Measurements from ENCODE around the gene OR5V1. TPM values are rescaled to one million over a fixed set of nuclear protein-coding genes. Genes with fewer than 3 reads are reported as not detected.

Gene OR5V1
- total RNA-seq, result not detected in 2 replicates

GRCh38 chr6:29368765-29369164, at the start of gene OR5V1:
Gene OR5V1, minus strand, starts transcription at chr6:29368865. Its CDS starts 12,670 bp downstream, at chr6:29356195.

GRCh38 chr6:29414588-29414987, 45.9 kb upstream of the OR5V1 start, which contains the start of gene OR12D1:
Gene OR12D1, plus strand, starts transcription at chr6:29414928.

DNA sequence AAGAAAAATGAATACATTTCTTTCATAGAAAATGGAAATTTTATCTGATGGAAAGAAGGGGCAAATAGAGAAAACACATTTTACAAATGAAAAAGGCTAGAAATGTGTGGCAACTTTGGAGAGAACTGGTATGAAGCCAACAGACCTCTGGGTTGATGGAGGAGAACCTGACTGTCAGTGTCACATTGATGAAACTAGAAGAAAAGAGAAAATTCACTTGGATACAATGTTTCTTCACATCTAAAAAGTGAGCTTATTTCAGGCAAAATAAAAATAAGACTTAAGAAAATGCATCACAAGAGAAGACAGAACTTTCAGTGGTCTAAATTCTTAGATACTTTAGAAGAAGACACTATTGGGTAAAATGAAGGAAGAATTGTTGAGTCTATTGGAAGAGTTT, 26.7 kb upstream of the OR5V1 start, which contains the start of gene OR12D2:
TSS of gene OR12D2 (plus strand) at position 301 of the 400 bp plus-strand sequence. CDS start 1,069 bp downstream, outside the sequence.

DNA sequence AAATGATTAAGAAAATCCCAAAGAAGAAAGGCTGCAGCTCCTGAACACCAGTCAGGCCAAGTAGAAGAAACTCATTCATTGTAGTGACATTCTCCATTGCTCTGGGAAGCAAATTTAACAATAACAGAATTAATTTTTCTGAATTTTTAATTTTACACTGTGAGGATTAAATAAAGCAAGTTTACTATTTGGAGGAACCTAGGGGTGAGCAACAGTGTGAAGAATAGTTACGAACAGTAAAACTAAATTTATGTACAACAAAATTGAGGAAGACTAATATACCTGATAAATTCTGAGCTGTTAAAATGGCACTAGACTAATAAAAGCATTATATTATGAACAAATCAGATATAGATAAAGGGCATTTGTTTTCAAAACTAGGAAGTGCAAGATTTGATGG, 6.5 kb upstream of the OR5V1 start, which contains the start of gene OR12D3:
TSS of gene OR12D3 (minus strand) at position 101 of the 400 bp plus-strand sequence. CDS start at position 97, 4 bp downstream.

Other genes starting within 250 kb of the OR5V1 start
- not detected in 2 replicates for gene OR2J2, start 198.0 kb downstream of the OR5V1 start, total RNA-seq
- not detected in 2 replicates for gene OR14J1, start 67.2 kb downstream of the OR5V1 start, total RNA-seq
- gene OR12D3, start 6.4 kb upstream of the OR5V1 start, total RNA-seq, result not detected in 2 replicates
- not detected in 2 replicates for gene OR12D2, start 26.8 kb upstream of the OR5V1 start, total RNA-seq
- not detected in 2 replicates for gene OR12D1, start 46.1 kb upstream of the OR5V1 start, total RNA-seq
- not detected in 2 replicates for gene OR10C1, start 70.4 kb upstream of the OR5V1 start, total RNA-seq
- not detected in 2 replicates for gene OR11A1, start 88.2 kb upstream of the OR5V1 start, total RNA-seq
- gene OR2H1, start 88.3 kb upstream of the OR5V1 start, total RNA-seq, result not detected in 2 replicates
- gene MAS1L, start 119.1 kb upstream of the OR5V1 start, total RNA-seq, result not detected in 2 replicates
- gene UBD, start 190.9 kb upstream of the OR5V1 start, total RNA-seq, result not detected in 2 replicates
- gene OR2H2, start 216.3 kb upstream of the OR5V1 start, total RNA-seq, result not detected in 2 replicates

All from mesangial cell (primary cell).